AG04449 (cell line): ENCODE results near the gene RAP2B.
"Not testable (repeated sequence)": the region's sequence is repeated elsewhere in the genome, so short reads cannot be mapped to it uniquely, and the experiment has no call there.

Source experiments
- CTCF ChIA-PET: fragments of 350-600 bp; formaldehyde crosslinking; extraction: SDS; loops from one replicate; lab custom pipeline; 2021; ENCODE audit warnings: antibody characterized with exemption; lab: Yijun Ruan, JAX
- POLR2A ChIA-PET: fragments of 400-600, 350-600 bp; formaldehyde crosslinking; extraction: SDS; loops from one replicate; lab custom pipeline; 2020; ENCODE audit warnings: antibody characterized with exemption, inconsistent platforms; lab: Yijun Ruan, JAX
- DNase-seq: peaks from one replicate; pipeline ENCODE4 v3.0.0-alpha.2; 2010; ENCODE audit warnings: low read depth, low spot score
- H3K4me3 ChIP-seq: 2 replicates; pipeline ENCODE4 v1.5.1; 2011; ENCODE audit warnings: low read depth, mild to moderate bottlenecking, control low read depth, low read length
- TF ChIP-seq, protein P1 (sequence below): IDR thresholded peaks from one replicate; pipeline ENCODE4 v1.5.1; 2011; ENCODE audit warnings: mild to moderate bottlenecking, moderate library complexity, low read length, control low read depth, inconsistent platforms; ENCODE audit not compliant: insufficient read depth; ENCODE audit errors: missing control alignments

The RAP2B gene

DNA sequence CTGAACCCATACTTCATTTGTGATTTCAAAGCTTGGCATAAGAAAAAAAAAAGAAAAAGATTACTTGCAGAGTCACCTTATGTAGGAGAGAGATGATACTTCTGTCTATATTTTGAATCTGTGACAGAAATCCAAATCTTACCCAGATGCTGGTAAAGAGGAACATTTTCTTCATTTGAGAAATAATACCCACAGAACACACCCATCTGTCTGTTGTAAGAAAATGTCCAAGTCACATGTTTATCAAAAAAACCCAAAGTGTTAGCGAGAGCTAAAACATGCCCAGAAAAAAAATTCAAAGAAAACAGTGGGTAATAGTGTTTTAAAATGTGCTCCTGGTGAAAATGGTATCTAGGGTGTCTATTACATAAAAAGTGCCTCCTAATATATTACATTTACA is 18.0 kb upstream of the RAP2B start:
- POLR2A ChIA-PET: interaction anchor here (2.3 kb wide), 1 partner anchor 17 kb away, joined by 10 read pairs; the partner anchor contains the start of gene RAP2B
- no peak overlapping the region for H3K4me3 ChIP-seq
- DNase-seq: no peak
- TF ChIP-seq, protein P1, sequence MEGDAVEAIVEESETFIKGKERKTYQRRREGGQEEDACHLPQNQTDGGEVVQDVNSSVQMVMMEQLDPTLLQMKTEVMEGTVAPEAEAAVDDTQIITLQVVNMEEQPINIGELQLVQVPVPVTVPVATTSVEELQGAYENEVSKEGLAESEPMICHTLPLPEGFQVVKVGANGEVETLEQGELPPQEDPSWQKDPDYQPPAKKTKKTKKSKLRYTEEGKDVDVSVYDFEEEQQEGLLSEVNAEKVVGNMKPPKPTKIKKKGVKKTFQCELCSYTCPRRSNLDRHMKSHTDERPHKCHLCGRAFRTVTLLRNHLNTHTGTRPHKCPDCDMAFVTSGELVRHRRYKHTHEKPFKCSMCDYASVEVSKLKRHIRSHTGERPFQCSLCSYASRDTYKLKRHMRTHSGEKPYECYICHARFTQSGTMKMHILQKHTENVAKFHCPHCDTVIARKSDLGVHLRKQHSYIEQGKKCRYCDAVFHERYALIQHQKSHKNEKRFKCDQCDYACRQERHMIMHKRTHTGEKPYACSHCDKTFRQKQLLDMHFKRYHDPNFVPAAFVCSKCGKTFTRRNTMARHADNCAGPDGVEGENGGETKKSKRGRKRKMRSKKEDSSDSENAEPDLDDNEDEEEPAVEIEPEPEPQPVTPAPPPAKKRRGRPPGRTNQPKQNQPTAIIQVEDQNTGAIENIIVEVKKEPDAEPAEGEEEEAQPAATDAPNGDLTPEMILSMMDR: no peak
- CTCF ChIA-PET: interaction anchor here (1.4 to 1.7 kb wide), 3 partner anchors 15 to 101 kb away, joined by 3 to 5 read pairs (median 4); no protein-coding TSS in a partner anchor

DNA sequence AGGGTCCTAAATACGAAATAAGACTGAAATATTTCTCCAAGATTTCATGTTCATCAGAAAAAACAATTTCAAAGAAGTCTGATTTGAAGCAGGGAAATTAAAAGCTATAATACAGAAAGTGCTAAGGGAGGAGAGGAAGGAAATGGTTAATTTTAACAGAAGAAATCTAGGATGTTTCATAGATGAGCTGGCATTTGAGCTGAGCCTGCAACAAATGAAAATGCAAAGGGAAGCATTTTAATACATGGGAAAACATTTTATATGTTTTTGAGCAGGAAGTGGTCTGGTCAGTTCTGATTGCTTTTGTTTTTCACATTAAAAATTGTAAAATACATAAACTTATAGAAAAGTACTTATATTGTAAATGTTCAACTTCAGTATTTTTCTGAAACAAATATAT is 17.2 kb upstream of the RAP2B start:
- ChIA-PET POLR2A (interaction anchor here (2.3 kb wide), 1 partner anchor 17 kb away, joined by 10 read pairs; the partner anchor contains the start of gene RAP2B), CTCF (interaction anchor here (1.6 to 1.7 kb wide), 2 partner anchors 14 to 20 kb away, joined by 3 to 4 read pairs; no protein-coding TSS in a partner anchor)
- no peak overlapping the region for H3K4me3 ChIP-seq
- DNase-seq: peak; percentile 23
- TF ChIP-seq, protein P1: no peak

DNA sequence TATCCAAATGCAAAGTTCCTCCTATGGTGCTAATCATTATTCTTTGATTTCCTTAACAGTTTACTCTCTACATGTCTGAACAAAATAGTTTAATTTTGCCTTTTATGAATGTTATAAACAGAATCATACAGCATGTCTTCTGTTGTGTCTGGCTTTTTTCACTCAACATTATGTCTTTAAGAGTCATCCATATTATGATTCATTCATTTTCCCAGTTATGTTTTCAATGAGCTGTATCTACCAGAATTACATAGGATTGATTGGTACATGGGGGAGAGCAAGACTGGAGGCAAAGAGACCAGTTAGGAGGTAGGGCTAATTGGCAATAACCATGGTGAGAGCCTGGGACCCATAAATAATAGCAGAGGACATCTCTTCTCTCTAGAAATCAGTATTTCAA is 16.6 kb upstream of the RAP2B start:
- ChIA-PET CTCF (interaction anchor here (1.6 kb wide), 1 partner anchor 19 kb away, joined by 4 read pairs; no protein-coding TSS in a partner anchor), POLR2A (interaction anchor here (2.3 kb wide), 1 partner anchor 16 kb away, joined by 10 read pairs; the partner anchor contains the start of gene RAP2B)
- no peak for DNase-seq
- TF ChIP-seq, protein P1: no peak
- H3K4me3 ChIP-seq: no peak overlapping the region

DNA sequence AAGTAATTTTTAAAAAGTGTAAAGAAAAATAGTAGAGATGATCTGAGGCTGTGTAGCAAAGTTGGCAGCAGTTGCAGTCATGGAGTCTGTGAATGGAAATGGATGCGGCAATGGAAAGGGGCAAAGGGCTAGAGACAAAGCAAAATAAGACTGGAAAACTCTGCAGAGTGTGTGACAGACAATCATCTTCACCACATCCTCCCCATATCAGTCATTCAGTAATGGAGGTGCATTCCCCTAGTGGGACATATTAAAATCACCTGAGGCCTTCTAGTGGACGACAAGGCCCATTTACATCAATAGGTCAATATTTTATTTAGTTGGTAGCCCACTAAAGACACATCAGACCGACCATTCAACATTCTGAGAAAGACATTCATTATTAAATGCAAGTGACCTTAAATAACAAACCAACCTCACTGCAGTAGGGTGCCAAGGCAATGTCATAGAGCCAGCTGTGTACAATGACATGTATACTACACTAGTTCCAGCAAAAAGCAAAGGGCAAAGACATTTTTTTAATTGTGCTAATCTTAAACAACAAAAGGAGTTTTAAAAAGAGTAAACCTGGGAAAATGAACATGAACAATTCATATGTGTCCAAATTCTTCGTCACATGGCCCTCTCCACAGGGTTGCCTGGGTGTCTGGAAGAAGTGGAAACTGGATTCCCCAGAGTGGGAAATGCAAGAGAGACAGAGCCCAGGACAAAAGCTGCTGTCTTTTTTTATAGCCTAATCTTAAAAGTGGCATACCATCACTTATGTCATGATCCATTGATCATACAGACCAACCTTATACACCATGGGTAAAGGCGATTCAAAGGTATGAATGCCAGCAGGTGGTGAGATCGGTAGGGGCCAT is 15.6 kb upstream of the RAP2B start:
- H3K4me3 ChIP-seq: no peak overlapping the region
- CTCF ChIA-PET: no interaction called here
- POLR2A ChIA-PET: no interaction called here
- TF ChIP-seq, protein P1: no peak
- no peak for DNase-seq

DNA sequence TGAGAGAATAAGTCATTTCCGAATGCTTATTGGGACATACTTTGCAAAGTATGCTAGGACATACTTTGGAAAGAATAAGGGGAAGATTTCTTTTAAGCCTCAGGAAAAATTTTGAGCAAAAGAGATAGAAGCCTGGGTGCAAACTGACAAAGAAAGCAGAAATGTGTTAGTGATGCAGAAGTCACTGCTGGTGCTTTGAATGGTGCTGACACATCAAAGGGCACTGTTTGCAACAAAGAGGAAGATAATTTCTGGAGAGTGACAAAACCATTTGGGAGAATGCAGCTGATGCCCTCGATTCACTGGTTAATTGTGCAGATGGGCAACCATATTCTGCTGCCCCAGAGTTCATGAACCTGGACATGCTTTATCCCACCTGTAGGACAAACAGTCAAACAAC is 11.0 kb upstream of the RAP2B start:
- TF ChIP-seq, protein P1: no peak
- H3K4me3 ChIP-seq: no peak overlapping the region
- ChIA-PET POLR2A (no interaction called here), CTCF (interaction anchor here (2.2 kb wide), 1 partner anchor 8 kb away, joined by 6 read pairs; no protein-coding TSS in a partner anchor)
- DNase-seq: no peak

DNA sequence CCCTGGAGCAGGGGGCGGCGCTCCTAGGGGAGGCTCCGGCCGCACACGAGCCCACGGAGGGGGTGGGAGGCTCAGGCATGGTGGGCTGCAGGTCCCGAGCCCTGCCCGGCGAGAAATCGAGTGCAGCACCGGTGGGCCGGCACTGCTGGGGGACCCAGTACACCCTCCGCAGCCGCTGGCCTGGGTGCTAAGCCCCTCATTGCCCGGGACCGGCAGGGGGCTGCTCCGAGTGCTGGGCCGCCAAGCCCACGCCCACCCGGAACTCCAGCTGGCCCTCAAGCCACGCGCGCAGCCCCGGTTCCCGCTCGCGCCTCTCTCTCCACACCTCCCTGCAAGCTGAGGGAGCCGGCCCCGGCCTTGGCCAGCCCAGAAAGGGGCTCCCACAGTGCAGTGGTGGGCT is 6.2 kb upstream of the RAP2B start:
- CTCF ChIA-PET, DNase-seq, H3K4me3 ChIP-seq, POLR2A ChIA-PET: not testable (repeated sequence)
